ENCODE results near the gene CIITA. TPM values are rescaled to one million over a fixed set of nuclear protein-coding genes. Genes with fewer than 3 reads are reported as not detected.

CIITA gene
- total RNA-seq, 1 experiment from 2014 or later: 0.26 TPM

DNA sequence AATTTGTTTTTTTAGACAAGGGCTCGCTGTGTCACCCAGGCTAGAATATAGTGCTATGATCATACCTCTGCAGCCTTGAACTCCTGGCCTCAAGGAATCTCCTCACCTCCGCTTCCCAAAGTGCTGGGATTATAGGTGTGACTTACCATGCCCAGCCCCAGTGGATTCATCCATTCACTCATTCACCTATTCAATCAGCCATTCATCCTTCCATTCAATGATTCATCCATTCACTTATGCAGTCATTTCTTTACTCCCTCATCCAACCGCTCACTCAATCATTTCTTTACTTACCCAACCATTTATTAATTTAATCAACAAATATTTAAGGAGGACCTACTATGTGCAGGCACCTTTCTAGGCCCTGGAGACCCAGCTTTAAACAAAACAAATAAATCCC is 39.5 kb downstream of the CIITA start:
- Mint-ChIP-seq H3K4me3 (no peak overlapping the region), H3K9me3 (no peaks in the 10 kb centered on the region), H3K27me3 (ENCODE audit: low read depth) (no peaks in the 10 kb centered on the region), H3K27ac (no peak overlapping the region), H3K4me1 (peaks cover 5% of the 10 kb centered on the region; the same call in 1 of the 2 replicates), H3K36me3 (no peaks in the 10 kb centered on the region)
- POLR2A ChIA-PET: no interaction called here
- ATAC-seq (no peak), DNase-seq (ENCODE audit: low spot score) (no peak)
- TF ChIP-seq ZNF396 (CRISPR knock-in tag; IDR thresholded peaks at IDR 0.05; ENCODE audit: borderline replicate concordance) (no peak), ZBTB21 (CRISPR knock-in tag; IDR thresholded peaks at IDR 0.05; ENCODE audit: borderline replicate concordance) (no peak), NR2C2 (CRISPR knock-in tag; IDR thresholded peaks at IDR 0.05) (no peak), NR1H2 (CRISPR knock-in tag; IDR thresholded peaks at IDR 0.05) (no peak), JAZF1 (CRISPR knock-in tag; IDR thresholded peaks at IDR 0.05) (no peak), TCF7 (CRISPR knock-in tag; IDR thresholded peaks at IDR 0.05; ENCODE audit: low read depth) (no peak), ELF4 (CRISPR knock-in tag; IDR thresholded peaks at IDR 0.05; ENCODE audit: low read depth) (no peak), NFYB (CRISPR knock-in tag; conservative IDR thresholded peaks at IDR 0.05; ENCODE audit: low read depth) (no peak), PRRX2 (CRISPR knock-in tag; IDR thresholded peaks at IDR 0.05) (no peak), NFE2L1 (CRISPR knock-in tag; IDR thresholded peaks at IDR 0.05) (no peak)
- TF ChIP-seq, protein P1, sequence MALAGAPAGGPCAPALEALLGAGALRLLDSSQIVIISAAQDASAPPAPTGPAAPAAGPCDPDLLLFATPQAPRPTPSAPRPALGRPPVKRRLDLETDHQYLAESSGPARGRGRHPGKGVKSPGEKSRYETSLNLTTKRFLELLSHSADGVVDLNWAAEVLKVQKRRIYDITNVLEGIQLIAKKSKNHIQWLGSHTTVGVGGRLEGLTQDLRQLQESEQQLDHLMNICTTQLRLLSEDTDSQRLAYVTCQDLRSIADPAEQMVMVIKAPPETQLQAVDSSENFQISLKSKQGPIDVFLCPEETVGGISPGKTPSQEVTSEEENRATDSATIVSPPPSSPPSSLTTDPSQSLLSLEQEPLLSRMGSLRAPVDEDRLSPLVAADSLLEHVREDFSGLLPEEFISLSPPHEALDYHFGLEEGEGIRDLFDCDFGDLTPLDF (CRISPR knock-in tag; IDR thresholded peaks at IDR 0.05): no peak
- TF ChIP-seq, protein P2, sequence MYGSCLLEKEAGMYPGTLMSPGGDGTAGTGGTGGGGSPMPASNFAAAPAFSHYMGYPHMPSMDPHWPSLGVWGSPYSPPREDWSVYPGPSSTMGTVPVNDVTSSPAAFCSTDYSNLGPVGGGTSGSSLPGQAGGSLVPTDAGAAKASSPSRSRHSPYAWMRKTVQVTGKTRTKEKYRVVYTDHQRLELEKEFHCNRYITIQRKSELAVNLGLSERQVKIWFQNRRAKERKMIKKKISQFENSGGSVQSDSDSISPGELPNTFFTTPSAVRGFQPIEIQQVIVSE (CRISPR knock-in tag; IDR thresholded peaks at IDR 0.05; ENCODE audit: borderline replicate concordance): no peak
- TF ChIP-seq, protein P3, sequence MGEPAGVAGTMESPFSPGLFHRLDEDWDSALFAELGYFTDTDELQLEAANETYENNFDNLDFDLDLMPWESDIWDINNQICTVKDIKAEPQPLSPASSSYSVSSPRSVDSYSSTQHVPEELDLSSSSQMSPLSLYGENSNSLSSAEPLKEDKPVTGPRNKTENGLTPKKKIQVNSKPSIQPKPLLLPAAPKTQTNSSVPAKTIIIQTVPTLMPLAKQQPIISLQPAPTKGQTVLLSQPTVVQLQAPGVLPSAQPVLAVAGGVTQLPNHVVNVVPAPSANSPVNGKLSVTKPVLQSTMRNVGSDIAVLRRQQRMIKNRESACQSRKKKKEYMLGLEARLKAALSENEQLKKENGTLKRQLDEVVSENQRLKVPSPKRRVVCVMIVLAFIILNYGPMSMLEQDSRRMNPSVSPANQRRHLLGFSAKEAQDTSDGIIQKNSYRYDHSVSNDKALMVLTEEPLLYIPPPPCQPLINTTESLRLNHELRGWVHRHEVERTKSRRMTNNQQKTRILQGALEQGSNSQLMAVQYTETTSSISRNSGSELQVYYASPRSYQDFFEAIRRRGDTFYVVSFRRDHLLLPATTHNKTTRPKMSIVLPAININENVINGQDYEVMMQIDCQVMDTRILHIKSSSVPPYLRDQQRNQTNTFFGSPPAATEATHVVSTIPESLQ (CRISPR knock-in tag; IDR thresholded peaks at IDR 0.05): no peak
- TF ChIP-seq, protein P4, sequence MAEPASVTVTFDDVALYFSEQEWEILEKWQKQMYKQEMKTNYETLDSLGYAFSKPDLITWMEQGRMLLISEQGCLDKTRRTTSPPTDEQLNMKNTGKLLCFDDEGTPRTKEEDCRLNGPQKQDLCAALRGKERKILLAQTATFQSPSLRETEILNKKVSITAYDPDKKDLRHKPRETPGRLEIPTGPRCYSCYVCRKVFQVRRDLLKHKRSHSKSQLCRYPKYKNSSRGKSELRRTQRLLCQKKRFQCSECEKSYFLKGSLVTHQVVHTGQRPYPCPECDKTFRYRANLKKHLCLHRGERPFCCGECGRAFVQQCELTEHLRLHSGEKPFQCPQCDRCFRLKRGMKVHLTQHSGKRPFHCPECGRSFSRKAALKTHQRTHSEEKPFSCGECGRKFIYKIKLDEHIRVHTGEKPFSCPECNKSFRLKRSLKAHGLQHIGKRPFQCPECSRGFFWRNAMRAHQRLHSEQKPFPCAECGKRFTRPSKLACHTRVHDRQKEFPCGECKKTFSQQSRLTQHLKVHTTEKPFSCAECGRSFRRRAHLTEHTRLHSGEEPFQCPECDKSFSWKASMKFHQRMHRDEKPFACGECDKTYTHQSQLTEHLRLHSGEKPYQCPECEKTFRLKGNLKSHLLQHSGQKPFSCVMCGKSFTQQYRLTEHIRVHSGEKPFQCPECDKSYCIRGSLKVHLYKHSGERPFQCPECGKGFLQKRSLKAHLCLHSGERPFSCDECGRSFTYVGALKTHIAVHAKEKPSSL (CRISPR knock-in tag; conservative IDR thresholded peaks at IDR 0.05): no peak
- CTCF ChIA-PET: interaction anchor here (0.6 kb wide), 1 partner anchor 177 kb away, joined by 3 read pairs; no protein-coding TSS in a partner anchor

DNA sequence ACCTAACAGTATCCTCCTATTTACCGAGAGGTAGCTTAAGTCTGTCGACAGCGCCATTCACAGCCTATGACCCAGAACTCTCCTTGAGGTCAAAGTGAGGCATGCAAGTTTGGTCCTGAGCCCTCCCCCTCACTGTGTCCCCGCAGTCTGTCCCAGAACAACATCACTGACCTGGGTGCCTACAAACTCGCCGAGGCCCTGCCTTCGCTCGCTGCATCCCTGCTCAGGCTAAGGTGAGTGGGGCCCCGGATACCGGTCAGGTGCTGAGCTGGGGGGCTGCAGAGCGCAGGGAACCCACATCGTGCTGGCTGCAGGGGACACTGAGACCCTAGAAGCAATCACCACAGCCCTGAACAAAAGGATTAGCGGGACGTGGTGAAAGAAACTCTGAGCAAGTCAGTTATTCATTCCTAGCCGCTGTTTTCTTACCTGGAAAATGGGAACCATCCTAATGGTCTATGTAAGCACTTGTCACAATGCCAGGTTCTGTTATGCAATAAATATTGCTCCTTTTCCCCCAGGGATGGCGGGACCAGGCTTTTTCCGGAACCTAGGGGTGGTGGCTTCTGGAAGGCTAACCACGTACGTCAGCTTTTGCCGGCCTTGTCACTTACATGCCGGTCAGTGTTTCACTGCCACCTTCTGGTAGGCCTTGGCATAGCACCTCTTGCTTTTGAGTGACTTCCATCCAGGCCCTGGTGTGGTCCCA is 41.4 kb downstream of the CIITA start:
- peak; percentile 97 for DNase-seq (ENCODE audit: low spot score)
- Mint-ChIP-seq H3K27ac (no peak overlapping the region), H3K27me3 (ENCODE audit: low read depth) (no peaks in the 10 kb centered on the region), H3K4me1 (peaks cover 5% of the 10 kb centered on the region; the same call in 1 of the 2 replicates), H3K4me3 (peak overlapping the region; percentile 18; the same call in 1 of the 2 replicates), H3K36me3 (no peaks in the 10 kb centered on the region), H3K9me3 (no peaks in the 10 kb centered on the region)
- ChIA-PET CTCF (interaction anchor here (0.5 to 2.3 kb wide), 61 partner anchors 9 to 1883 kb away, joined by 3 to 45 read pairs (median 5); partner anchors contain the start of genes CIITA, CLEC16A, DEXI and NUBP1), POLR2A (interaction anchor here (0.9 to 1.1 kb wide), 2 partner anchors 15 to 24 kb away, joined by 3 read pairs; partner anchors contain the start of gene DEXI)
- peak; percentile 89 for ATAC-seq
- no peak for TF ChIP-seq NFE2L1 (CRISPR knock-in tag; IDR thresholded peaks at IDR 0.05)
- no peak for TF ChIP-seq ZBTB21 (CRISPR knock-in tag; IDR thresholded peaks at IDR 0.05; ENCODE audit: borderline replicate concordance)
- TF ChIP-seq, protein P5, sequence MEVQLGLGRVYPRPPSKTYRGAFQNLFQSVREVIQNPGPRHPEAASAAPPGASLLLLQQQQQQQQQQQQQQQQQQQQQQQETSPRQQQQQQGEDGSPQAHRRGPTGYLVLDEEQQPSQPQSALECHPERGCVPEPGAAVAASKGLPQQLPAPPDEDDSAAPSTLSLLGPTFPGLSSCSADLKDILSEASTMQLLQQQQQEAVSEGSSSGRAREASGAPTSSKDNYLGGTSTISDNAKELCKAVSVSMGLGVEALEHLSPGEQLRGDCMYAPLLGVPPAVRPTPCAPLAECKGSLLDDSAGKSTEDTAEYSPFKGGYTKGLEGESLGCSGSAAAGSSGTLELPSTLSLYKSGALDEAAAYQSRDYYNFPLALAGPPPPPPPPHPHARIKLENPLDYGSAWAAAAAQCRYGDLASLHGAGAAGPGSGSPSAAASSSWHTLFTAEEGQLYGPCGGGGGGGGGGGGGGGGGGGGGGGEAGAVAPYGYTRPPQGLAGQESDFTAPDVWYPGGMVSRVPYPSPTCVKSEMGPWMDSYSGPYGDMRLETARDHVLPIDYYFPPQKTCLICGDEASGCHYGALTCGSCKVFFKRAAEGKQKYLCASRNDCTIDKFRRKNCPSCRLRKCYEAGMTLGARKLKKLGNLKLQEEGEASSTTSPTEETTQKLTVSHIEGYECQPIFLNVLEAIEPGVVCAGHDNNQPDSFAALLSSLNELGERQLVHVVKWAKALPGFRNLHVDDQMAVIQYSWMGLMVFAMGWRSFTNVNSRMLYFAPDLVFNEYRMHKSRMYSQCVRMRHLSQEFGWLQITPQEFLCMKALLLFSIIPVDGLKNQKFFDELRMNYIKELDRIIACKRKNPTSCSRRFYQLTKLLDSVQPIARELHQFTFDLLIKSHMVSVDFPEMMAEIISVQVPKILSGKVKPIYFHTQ (CRISPR knock-in tag; IDR thresholded peaks at IDR 0.05): no peak
- TF ChIP-seq, protein P6, sequence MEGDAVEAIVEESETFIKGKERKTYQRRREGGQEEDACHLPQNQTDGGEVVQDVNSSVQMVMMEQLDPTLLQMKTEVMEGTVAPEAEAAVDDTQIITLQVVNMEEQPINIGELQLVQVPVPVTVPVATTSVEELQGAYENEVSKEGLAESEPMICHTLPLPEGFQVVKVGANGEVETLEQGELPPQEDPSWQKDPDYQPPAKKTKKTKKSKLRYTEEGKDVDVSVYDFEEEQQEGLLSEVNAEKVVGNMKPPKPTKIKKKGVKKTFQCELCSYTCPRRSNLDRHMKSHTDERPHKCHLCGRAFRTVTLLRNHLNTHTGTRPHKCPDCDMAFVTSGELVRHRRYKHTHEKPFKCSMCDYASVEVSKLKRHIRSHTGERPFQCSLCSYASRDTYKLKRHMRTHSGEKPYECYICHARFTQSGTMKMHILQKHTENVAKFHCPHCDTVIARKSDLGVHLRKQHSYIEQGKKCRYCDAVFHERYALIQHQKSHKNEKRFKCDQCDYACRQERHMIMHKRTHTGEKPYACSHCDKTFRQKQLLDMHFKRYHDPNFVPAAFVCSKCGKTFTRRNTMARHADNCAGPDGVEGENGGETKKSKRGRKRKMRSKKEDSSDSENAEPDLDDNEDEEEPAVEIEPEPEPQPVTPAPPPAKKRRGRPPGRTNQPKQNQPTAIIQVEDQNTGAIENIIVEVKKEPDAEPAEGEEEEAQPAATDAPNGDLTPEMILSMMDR (IDR thresholded peaks at IDR 0.05): peak; percentile 87
- no peak for TF ChIP-seq ETV6 (CRISPR knock-in tag; IDR thresholded peaks at IDR 0.05)
- no peak for TF ChIP-seq ZNF671 (CRISPR knock-in tag; IDR thresholded peaks at IDR 0.05)
- TF ChIP-seq TEAD1 (CRISPR knock-in tag; IDR thresholded peaks at IDR 0.05): 0 out of 2 replicates have a peak, but pooled peaks have one; percentile 40
- TF ChIP-seq, protein P7, sequence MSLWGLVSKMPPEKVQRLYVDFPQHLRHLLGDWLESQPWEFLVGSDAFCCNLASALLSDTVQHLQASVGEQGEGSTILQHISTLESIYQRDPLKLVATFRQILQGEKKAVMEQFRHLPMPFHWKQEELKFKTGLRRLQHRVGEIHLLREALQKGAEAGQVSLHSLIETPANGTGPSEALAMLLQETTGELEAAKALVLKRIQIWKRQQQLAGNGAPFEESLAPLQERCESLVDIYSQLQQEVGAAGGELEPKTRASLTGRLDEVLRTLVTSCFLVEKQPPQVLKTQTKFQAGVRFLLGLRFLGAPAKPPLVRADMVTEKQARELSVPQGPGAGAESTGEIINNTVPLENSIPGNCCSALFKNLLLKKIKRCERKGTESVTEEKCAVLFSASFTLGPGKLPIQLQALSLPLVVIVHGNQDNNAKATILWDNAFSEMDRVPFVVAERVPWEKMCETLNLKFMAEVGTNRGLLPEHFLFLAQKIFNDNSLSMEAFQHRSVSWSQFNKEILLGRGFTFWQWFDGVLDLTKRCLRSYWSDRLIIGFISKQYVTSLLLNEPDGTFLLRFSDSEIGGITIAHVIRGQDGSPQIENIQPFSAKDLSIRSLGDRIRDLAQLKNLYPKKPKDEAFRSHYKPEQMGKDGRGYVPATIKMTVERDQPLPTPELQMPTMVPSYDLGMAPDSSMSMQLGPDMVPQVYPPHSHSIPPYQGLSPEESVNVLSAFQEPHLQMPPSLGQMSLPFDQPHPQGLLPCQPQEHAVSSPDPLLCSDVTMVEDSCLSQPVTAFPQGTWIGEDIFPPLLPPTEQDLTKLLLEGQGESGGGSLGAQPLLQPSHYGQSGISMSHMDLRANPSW (CRISPR knock-in tag; conservative IDR thresholded peaks at IDR 0.05; ENCODE audit: low read depth): no peak
